GM18526 (cell line): Measurements from ENCODE around the gene TNPO2.

ENCODE experiments used
- POLR2A ChIP-seq: IDR thresholded peaks from 3 replicates; pipeline ENCODE4 v1.6.1; 2011; ENCODE audit not compliant: insufficient read length; ENCODE audit errors: extremely low read depth

Gene TNPO2

DNA sequence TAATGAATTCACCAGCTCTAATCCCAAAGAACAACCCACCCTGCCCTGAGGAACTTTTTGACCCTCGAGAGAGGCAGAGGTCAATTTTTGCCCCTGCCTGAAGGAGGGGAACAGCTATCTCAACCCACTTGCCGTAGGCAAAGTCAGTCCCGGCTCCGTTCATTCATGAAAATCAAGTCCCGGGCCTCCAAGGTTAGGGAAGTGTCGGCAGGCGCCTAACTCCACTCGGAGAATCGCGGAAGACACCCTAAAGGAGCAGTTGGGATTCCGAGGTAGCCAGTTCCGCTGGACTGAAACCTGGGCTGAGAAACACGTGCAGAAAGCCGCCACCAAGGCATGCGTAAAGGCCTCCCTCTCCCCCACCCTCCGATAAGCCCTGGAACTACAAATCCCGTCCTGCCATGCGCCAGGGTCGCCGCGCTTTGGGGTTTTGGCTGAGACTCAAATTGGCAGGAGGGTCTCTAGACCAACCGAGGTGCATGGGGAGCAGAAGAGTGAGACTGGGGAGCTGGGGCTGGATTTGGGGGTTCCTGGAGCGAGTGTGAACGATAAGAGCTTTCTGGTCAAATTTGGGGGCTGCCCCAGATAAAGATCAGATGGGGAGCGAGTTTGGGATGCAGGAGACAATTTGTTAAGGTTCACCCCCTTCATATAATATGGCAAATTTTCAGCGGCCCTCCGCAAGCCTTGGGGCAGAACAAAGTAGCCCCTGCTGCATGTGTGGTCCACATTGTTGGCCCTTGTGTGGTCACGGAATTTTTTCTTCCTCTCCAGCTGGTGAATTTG, at the start of gene TNPO2:
Gene TNPO2, minus strand, starts transcription at position 292 of the 786 bp plus-strand sequence. CDS start 2,955 bp downstream, outside the sequence.
- peak; percentile 58 for TF ChIP-seq POLR2A

DNA sequence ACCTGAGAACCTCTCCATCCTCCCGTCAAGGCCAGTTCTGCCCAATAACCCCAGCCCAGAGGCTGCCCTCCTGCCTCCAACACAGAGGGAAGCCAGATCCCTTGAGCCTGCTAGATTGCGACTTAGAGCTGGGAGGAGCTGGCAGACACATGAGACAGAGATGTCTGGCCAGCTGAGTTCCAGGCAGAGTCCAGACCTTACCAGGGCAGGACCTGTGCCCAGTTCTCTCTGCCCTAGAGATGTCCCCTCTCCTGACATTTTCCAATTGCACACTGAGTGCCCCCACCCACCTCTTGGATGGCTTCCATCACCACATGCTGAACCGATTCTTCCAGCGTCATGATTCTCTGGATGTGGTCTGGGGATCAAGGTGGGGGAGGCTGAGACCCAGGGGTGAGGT, 48.6 kb upstream of the TNPO2 start:
- TF ChIP-seq POLR2A = no peak

DNA sequence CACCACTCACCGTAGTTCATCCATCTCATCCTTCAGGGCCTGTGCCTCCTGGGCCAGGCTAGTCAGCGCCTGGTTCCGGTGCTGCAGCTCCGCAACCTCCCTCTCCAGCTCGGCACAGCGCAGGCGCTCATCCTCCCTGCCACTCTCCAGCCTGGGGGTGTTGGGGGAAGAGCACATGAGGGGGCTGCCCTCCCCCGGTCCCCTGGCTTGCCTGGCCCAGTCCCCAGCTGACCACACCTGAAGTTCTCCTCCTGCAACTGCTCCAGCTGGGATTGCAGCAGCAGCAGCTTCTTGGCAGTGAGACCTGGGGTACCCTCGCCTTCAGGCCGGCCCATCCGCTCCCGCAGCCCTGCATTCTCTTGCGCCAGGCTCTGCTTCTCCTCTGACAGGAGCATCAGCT, 47.2 kb upstream of the TNPO2 start:
- no peak for TF ChIP-seq POLR2A

- TF ChIP-seq POLR2A = no peak
Observed at GRCh38 chr19:12769689-12770088, 46.0 kb upstream of the TNPO2 start.

- no peak for TF ChIP-seq POLR2A
Observed at GRCh38 chr19:12767666-12768065, 43.9 kb upstream of the TNPO2 start.

DNA sequence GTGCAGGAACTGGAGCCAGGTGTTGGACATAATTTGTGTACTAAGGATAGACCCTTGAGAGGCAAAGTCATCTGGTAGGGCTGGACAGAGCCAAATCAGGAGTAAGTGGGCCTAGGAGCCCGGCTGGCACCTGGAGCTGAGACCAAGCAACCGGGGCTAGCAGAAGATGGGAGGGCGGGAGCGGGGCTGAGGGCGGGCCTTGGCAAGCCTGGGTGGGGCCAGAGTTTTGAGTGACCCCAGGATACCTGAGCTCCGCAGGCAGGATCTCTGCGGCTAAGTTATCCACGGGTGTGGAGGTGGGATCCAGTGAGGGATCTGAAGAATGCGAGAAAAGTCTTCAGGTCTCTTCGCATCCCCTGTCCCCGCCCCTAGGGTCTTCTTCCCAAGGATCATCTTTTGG, 43.4 kb upstream of the TNPO2 start:
- no peak for TF ChIP-seq POLR2A

- no peak for TF ChIP-seq POLR2A
Observed at GRCh38 chr19:12766051-12766521, 42.4 kb upstream of the TNPO2 start.

- no peak for TF ChIP-seq POLR2A
Observed at GRCh38 chr19:12764698-12765097, 41.0 kb upstream of the TNPO2 start.

DNA sequence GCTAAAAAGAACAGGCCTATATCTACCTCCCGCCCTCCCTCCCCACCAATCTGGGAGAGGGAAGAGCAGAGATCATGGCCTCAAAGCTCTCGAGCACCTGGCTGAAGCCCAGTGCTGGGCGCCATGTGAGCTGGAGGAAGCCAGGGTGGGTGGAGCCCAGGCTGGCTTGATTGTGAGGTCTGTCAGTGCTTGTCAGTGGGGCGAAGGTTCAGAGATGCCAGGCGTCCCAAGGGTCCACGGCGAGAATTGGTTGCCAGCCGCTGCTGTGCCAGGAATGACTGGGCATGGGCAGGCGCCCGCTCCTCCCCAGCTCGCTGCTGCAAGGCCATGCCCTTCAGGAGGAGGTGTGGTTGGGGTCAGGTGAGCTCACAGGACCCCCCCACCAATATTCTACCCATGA, 39.4 kb upstream of the TNPO2 start:
- TF ChIP-seq POLR2A = no peak

- no peak for TF ChIP-seq POLR2A
Observed at GRCh38 chr19:12759686-12760085, 36.0 kb upstream of the TNPO2 start.

DNA sequence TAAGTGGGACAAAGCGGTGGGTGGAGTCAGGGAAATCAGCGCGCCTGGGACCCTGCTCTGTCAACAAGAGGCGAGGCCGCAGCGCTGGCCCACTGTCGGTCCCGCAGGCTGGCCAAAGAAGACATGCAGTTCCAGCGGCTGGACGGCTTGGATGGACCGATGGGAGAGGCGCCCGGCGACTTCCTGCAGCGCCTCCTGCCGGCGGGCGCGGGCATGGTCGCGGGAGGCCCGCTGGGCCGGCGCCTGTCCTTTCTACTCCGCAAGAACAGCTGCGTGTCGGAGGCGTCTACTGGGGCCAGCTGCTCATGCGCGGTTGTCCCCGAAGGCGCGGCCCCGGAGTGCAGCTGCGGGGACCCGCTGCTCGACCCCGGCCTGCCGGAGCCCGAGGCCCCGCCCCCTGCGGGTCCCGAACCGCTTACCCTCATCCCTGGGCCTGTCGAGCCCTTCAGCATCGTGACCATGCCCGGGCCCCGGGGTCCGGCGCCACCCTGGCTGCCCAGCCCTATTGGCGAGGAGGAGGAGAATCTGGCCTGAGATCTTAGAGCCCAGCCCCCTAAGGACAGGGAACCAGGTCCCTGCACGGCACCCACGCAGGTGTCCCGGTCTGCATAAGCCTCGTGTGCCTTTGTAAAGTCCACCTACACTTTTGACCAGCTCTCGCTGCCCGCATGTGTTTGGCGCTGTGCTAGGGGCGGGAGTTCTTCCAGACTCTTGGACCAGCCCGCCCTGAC, 34.0 kb upstream of the TNPO2 start:
- TF ChIP-seq POLR2A = no peak

DNA sequence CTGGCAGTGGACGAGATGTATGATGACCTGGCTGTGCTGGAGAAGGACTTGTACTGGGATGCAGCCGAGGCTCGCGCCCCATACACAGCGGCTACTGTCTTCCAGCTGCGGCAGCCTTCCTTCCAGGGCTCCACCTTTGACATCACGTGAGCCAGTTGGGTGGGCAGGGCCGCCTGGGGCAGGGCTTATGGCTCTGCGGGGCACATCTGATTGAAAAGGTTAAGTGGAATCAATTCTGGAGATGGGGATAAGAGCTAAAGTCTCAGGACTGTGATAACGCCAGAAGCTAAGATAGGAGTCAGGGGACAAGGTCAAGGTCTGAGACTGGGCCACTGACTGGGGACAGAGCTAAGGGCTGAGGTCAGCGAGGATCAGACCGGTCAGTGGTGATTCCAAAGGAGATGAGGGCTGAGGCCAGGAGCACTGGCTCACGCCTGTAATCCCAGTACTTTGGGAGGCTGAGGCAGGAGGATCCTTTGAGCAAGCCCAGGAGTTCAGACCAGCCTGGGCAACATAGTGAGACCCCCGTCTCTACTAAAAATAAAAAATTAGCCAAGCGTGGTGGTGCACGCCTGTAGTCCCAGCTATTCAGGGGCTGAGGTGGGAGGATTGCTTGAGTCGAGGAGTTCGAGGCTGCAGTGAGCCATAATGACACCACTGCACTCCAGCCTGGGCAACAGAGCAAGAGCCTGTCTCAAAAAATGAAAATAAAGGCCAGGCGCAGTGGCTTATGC, 32.6 kb upstream of the TNPO2 start:
- no peak for TF ChIP-seq POLR2A

DNA sequence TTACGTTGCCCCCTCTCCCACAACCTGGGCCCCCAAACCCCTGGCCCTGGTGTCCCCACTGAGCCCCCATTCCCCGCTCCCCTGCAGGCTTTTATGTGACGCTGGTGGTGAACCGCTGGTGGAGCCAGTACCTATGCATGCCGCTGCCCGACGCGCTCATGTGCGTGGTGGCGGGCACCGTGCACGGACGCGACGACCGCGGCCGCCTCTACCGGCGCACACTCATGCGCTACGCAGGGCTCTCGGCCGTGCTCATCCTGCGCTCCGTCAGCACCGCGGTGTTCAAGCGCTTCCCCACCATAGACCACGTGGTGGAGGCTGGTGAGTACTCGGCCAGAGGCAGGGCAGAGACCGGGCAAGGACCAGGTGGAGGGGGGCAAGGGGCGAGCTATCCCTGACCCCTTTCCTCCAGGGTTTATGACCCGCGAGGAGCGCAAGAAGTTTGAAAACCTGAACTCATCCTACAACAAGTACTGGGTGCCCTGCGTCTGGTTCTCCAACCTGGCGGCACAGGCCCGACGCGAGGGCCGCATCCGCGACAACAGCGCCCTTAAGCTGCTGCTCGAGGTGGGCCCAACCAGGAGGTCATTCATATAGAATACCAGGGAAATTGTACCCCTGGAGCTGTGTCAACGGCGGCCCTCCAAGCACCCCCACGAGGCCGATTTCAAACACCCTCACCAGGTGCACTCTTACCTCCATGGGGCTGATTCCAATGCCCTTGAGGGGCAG, 30.9 kb upstream of the TNPO2 start:
- TF ChIP-seq POLR2A = no peak

- no peak for TF ChIP-seq POLR2A
Observed at GRCh38 chr19:12752056-12752781, 28.5 kb upstream of the TNPO2 start.

GRCh38 chr19:12751635-12752034, 27.9 kb upstream of the TNPO2 start, which contains the start of gene BEST2:
Gene BEST2, plus strand, starts transcription at chr19:12751791. Its CDS starts 802 bp downstream, at chr19:12752593.
- no peak for TF ChIP-seq POLR2A

DNA sequence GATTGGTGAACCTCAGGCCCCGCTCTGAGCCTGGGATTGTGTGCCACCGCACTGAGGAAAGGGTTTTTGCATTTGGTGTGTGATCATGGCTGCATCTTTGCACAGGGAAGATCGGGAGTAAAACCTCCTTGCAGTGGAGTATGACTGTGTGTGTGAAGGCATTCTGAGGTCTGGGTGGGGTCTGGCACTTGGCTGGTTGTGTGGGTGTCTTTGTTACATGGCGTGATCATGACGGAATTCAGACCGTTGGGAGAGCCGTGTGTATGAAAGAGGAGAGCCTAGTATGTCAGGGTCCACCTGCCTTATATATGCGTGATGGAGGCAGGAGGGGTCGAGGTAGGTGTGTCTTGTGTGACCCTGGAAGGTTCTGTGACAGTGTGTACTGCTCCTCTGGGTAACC, 27.1 kb upstream of the TNPO2 start:
- no peak for TF ChIP-seq POLR2A
